B cell (primary cell): Measurements from ENCODE around the gene SPTB.

Experiments used
- CTCF ChIP-seq: fragments of 200-600 bp; IDR thresholded peaks from one replicate; pipeline ENCODE4 v1.8.0; 2022; ENCODE audit warnings: antibody characterized with exemption, mild to moderate bottlenecking
- EZH2 ChIP-seq: IDR thresholded peaks from 2 replicates; pipeline ENCODE4 v1.6.1; 2012; ENCODE audit warnings: borderline replicate concordance, low read depth, mild to moderate bottlenecking, moderate library complexity, low read length; ENCODE audit not compliant: insufficient read depth, poor library complexity, severe bottlenecking

DNA sequence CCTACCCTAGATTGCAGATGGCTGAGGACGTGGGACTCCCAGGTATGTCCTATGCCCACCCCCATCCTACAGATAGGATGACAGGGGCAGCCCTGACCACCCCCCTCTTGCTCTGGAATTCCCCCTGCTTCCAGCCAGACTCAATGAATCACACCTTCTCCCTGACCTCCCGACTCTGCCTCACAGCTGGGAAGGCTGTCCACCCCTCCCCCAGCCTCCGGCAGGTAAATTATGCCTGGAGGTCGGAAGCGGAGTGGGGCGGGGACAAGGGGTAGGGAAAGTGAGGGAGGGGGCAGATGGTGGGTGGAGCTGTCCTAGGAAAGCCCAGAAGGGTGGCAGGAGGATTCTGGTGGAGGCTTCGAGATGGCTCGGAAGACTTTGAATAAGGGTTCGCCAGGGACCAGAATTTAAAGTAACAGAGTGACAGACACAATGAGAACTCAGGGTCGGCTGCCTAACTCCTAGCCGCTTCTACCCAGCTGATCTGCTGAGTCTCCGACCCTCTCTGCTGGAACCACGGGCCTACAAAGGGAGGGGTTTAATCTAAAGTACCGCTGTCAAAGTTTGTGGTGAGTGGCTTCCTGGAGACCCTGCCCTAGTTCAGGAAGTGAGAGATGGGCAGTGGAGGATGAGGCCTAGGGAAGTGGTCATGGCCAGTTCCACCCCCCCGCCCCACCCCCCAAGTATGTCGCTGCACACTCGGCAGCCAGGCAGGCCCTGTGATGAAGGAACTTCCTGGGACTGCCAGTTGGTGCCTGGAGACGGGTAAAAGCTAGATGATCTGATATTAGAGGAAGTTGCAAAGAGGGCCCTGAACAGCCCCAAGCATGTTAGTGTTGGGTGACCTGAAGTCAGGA, 171.3 kb downstream of the SPTB start:
- TF ChIP-seq CTCF (no peak), EZH2 (no peak)
